Measurements from ENCODE around the gene FAAP24. TPM values are rescaled to one million over a fixed set of nuclear protein-coding genes. Genes with fewer than 3 reads are reported as not detected.

Gene FAAP24
- total and polyA plus RNA-seq, 2 of the 8 experiments (the other 6 are each of a cell fraction or from before 2014, with no cell fraction given), result 3.3 to 4.2 TPM

- Histone ChIP-seq H3K23ac (ENCODE audit: insufficient read length) (no peak overlapping the region), H3K27me3 (replicated peaks in 1 of 4; ENCODE audit: control insufficient read depth in 3 of 4, extremely low read depth in 1 of 4, insufficient read depth in 3 of 4, low read length in 3 of 4) (no peaks in the 10 kb centered on the region), H2BK12ac (ENCODE audit: low read depth, low read length) (no peak overlapping the region), H3K18ac (ENCODE audit: extremely low read depth, low read length) (no peak overlapping the region), H3K79me2 (ENCODE audit: control insufficient read depth in 1 of 2, insufficient read depth in 2 of 2, low read length in 2 of 2) (no peaks in the 10 kb centered on the region), H2BK5ac (ENCODE audit: low read depth, low read length) (no peak overlapping the region), H3K27ac (ENCODE audit: low read depth, low read length) (no peak overlapping the region), H2AFZ (ENCODE audit: low read length) (no peak overlapping the region), H2BK15ac (ENCODE audit: low read length) (no peak overlapping the region), H4K5ac (ENCODE audit: insufficient read length, low read depth, low read length) (no peak overlapping the region), H4K91ac (replicated peaks; ENCODE audit: insufficient read length, low read length) (no peak overlapping the region), H3K36me3 (ENCODE audit: control insufficient read depth in 2 of 4, insufficient read depth in 4 of 4, low read length in 3 of 4) (peaks cover 0 to 12% (median 6%) of the 10 kb centered on the region in 4 experiments; a peak in 6 of 8 replicates), H2BK120ac (replicated peaks; ENCODE audit: low read depth, low read length) (no peak overlapping the region), H3K14ac (ENCODE audit: insufficient read length) (no peak overlapping the region), H2BK20ac (ENCODE audit: low read length) (no peak overlapping the region), H3K23me2 (ENCODE audit: low read depth, low read length) (peaks cover 2% of the 10 kb centered on the region; the same call in 1 of the 2 replicates), H3K4me2 (ENCODE audit: insufficient read depth in 1 of 2, low read depth in 2 of 2, low read length in 2 of 2) (no peak overlapping the region), H2AK5ac (ENCODE audit: low read depth, low read length) (no peak overlapping the region), H3K56ac (replicated peaks; ENCODE audit: insufficient read length, low read depth, low read length) (no peak overlapping the region), H3K4me1 (replicated peaks in 1 of 4; ENCODE audit: control insufficient read depth in 3 of 4, insufficient read depth in 4 of 4, low read length in 3 of 4) (no peaks in the 10 kb centered on the region), H4K8ac (ENCODE audit: extremely low read depth, insufficient read depth, low read length) (no peak overlapping the region), H3K79me1 (ENCODE audit: low read depth, low read length) (no peaks in the 10 kb centered on the region; the same call in 1 of the 2 replicates), H3K4ac (replicated peaks; ENCODE audit: insufficient read length, low read depth, low read length) (no peak overlapping the region), H3K4me3 (ENCODE audit: extremely low read depth in 1 of 4, insufficient read depth in 2 of 4, low read depth in 3 of 4, low read length in 4 of 4) (no peak overlapping the region), H3K9ac (replicated peaks in 1 of 4; ENCODE audit: extremely low read depth in 1 of 4, low read depth in 3 of 4, low read length in 3 of 4) (no peak overlapping the region), H4K20me1 (replicated peaks in 1 of 2; ENCODE audit: control insufficient read depth in 1 of 2, insufficient read depth in 2 of 2, low read length in 2 of 2) (peaks cover 0 to 2% of the 10 kb centered on the region in 2 experiments), H3K9me3 (ENCODE audit: insufficient read depth in 2 of 2, low read depth in 1 of 2, low read length in 1 of 2) (no peaks in the 10 kb centered on the region)
- TF ChIP-seq JUN (IDR thresholded peaks at IDR 0.05; ENCODE audit: low read depth, low read length) (no peak), POU5F1 (IDR thresholded peaks at IDR 0.05; ENCODE audit: low read depth, low read length) (no peak)
- ChIA-PET CTCF (ENCODE audit: partially characterized antibody) (interaction anchor here (0.6 to 4.2 kb wide), 14 partner anchors 8 to 207 kb away, joined by 3 to 25 read pairs (median 8); partner anchors contain the start of gene GPATCH1), POLR2A (ENCODE audit: partially characterized antibody) (no interaction called here)
- 93% methylated on average over 7 of the region's 7 CpGs; no CpG with 5 or more reads in 1 of the 2 experiments for WGBS, 2 experiments (ENCODE audit: extremely low coverage in 1 of 2, insufficient coverage in 1 of 2, insufficient read length in 1 of 2, insufficient replicate concordance in 2 of 2, low coverage in 1 of 2, low lambda C conversion rate in 2 of 2, missing lambda C conversion rate in 1 of 2)
- DNase-seq (ENCODE audit: low read depth in 1 of 2, low spot score in 2 of 2) (no peak), FAIRE-seq (no peak)
Measured at GRCh38 chr19:32977280-32977679, 5.2 kb downstream of the FAAP24 start.
